ENCODE data around the gene MBD3L4.

The MBD3L4 gene

DNA sequence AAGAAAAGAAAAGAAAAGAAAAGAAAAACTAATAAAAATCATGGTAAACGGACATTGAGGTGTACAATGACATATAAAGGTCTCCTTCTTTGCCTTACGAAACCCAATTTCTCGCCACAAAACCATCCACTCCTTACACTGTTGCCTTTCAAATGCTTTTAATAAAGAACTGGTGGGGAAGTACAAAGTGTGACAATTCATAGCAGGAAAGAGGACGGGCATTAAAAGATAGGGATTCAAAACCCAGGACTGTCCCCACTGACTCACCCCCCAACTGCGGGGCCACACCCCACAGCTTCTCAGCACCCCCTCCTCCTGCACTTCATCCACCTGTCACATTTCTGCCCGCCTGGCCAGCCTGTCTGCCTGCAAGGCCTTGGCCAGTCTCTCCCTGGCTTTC lies 21.2 kb downstream of the MBD3L4 start:
- WGBS (ENCODE audit: insufficient coverage): 95% methylated on average over 4 of the region's 6 CpGs

DNA sequence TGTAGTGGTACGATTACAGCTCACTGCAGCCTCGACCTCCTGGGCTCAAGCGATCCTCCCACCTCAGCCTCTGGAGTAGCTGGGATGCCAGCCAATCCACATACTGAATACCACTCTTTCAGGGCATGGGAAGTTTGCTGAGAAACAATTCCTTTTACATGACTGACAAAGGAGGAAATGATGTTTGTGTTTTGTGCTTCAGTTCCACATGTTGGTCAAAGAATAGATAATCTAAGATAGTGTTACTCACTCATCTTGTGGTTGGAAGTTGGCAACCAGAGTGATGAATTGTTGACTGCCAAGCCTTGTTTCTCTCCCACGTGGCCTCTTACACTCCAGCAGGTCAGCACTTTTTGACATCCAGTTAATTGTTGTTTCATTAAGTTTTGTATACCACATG lies 26.3 kb downstream of the MBD3L4 start:
- H3K4me3 ChIP-seq (ENCODE audit: control insufficient read depth in 1 of 7, extremely low read depth in 1 of 7, insufficient read depth in 4 of 7, low read depth in 2 of 7, low read length in 6 of 7): no peak overlapping the region
- no peaks in the 10 kb centered on the region for H3K9me3 ChIP-seq (ENCODE audit: control extremely low read depth in 1 of 5, control insufficient read depth in 4 of 5, insufficient read depth in 2 of 5, low read depth in 1 of 5, low read length in 4 of 5)
- peak; percentile 22 to 74 (median 63) for DNase-seq
- peaks cover 0 to 2% (median 0%) of the 10 kb centered on the region in 5 experiments for H3K27me3 ChIP-seq (replicated peaks in 2 of 5; ENCODE audit: control insufficient read depth in 4 of 5, insufficient read depth in 5 of 5, low read length in 4 of 5)
- H3K36me3 ChIP-seq (ENCODE audit: control insufficient read depth in 4 of 4, insufficient read depth in 4 of 4, low read length in 3 of 4): no peaks in the 10 kb centered on the region
- 72% methylated on average over 3 of the region's 4 CpGs for WGBS (ENCODE audit: insufficient coverage)
- H3K4me1 ChIP-seq (ENCODE audit: control extremely low read depth in 1 of 4, control insufficient read depth in 4 of 4, insufficient read depth in 4 of 4, low read length in 3 of 4): peaks cover 4 to 17% (median 11%) of the 10 kb centered on the region in 4 experiments
- CTCF ChIA-PET: interaction anchor here (0.7 to 1.4 kb wide), 3 partner anchors 82 to 799 kb away, joined by 3 to 4 read pairs (median 3); no protein-coding TSS in a partner anchor
- no peak overlapping the region for H3K27ac ChIP-seq (ENCODE audit: insufficient read depth in 1 of 2, low read depth in 1 of 2, low read length in 2 of 2, poor library complexity in 1 of 2, severe bottlenecking in 2 of 2)
- POLR2A ChIA-PET: no interaction called here

More for the DNA sequence above, 21.2 kb downstream of the MBD3L4 start:
- H3K4me1 ChIP-seq (ENCODE audit: control extremely low read depth in 1 of 4, control insufficient read depth in 4 of 4, insufficient read depth in 4 of 4, low read length in 3 of 4): peaks cover 0 to 3% (median under 1%) of the 10 kb centered on the region in 4 experiments
- DNase-seq: no peak
- H3K27me3 ChIP-seq (replicated peaks in 2 of 5; ENCODE audit: control insufficient read depth in 4 of 5, insufficient read depth in 5 of 5, low read length in 4 of 5): no peaks in the 10 kb centered on the region
- H3K9me3 ChIP-seq (ENCODE audit: control extremely low read depth in 1 of 5, control insufficient read depth in 4 of 5, insufficient read depth in 2 of 5, low read depth in 1 of 5, low read length in 4 of 5): no peaks in the 10 kb centered on the region
- CTCF ChIA-PET: no interaction called here
- POLR2A ChIA-PET: no interaction called here
- H3K36me3 ChIP-seq (ENCODE audit: control insufficient read depth in 4 of 4, insufficient read depth in 4 of 4, low read length in 3 of 4): no peaks in the 10 kb centered on the region
- H3K27ac ChIP-seq (ENCODE audit: insufficient read depth in 1 of 2, low read depth in 1 of 2, low read length in 2 of 2, poor library complexity in 1 of 2, severe bottlenecking in 2 of 2): no peak overlapping the region
- H3K4me3 ChIP-seq (ENCODE audit: control insufficient read depth in 1 of 7, extremely low read depth in 1 of 7, insufficient read depth in 4 of 7, low read depth in 2 of 7, low read length in 6 of 7): no peak overlapping the region

DNA sequence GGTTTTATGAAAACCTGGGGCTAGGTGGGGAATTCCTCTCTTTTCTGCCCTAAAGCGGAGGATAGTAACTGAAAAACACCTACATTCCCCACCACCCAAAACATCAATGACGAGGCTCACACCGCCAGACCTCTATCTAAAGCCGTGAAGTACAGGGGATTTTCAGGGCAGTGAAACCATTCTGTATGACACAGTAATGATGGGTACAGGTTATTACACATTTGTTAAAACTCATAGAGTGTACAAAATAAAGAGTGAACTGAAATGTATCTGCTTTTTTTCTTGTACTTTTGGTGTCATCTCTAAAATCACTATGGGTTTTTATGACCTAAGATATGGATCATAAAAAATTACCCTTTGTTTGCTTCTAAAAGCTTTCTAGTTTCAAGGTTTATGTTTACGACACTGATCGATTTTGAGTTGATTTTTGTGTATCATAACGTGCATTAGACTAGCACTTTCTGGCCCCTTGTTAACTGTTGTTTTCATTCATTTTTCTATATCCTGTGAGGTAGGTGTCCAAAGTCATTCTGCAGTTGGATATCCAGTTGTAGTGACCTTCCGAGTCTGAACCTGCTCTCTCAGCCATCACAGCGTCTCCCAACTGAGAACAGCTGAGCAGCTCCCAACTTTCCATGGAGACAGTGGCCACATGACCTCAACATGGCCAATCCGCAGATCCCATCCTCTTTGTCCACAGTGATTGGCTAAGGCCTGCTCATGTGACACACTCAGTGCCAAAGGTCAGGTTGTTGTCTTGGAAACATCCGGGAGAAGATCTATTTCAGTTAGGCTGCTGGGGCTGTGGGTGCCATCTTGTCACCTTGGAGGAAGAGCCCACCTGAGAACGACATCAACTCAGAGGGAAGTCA lies 29.0 kb downstream of the MBD3L4 start:
- Histone ChIP-seq H3K4me1 (ENCODE audit: control extremely low read depth in 1 of 4, control insufficient read depth in 4 of 4, insufficient read depth in 4 of 4, low read length in 3 of 4) (peaks cover 8 to 27% (median 16%) of the 10 kb centered on the region in 4 experiments), H3K27me3 (replicated peaks in 2 of 5; ENCODE audit: control insufficient read depth in 4 of 5, insufficient read depth in 5 of 5, low read length in 4 of 5) (peaks cover 0 to 2% (median 0%) of the 10 kb centered on the region in 5 experiments), H3K27ac (ENCODE audit: insufficient read depth in 1 of 2, low read depth in 1 of 2, low read length in 2 of 2, poor library complexity in 1 of 2, severe bottlenecking in 2 of 2) (no peak overlapping the region), H3K4me3 (ENCODE audit: control insufficient read depth in 1 of 7, extremely low read depth in 1 of 7, insufficient read depth in 4 of 7, low read depth in 2 of 7, low read length in 6 of 7) (no peak overlapping the region), H3K36me3 (ENCODE audit: control insufficient read depth in 4 of 4, insufficient read depth in 4 of 4, low read length in 3 of 4) (no peaks in the 10 kb centered on the region), H3K9me3 (ENCODE audit: control extremely low read depth in 1 of 5, control insufficient read depth in 4 of 5, insufficient read depth in 2 of 5, low read depth in 1 of 5, low read length in 4 of 5) (no peaks in the 10 kb centered on the region)
- WGBS (ENCODE audit: insufficient coverage): 99% methylated on average over 7 of the region's 12 CpGs
- ChIA-PET CTCF (no interaction called here), POLR2A (no interaction called here)
- no peak for DNase-seq

DNA sequence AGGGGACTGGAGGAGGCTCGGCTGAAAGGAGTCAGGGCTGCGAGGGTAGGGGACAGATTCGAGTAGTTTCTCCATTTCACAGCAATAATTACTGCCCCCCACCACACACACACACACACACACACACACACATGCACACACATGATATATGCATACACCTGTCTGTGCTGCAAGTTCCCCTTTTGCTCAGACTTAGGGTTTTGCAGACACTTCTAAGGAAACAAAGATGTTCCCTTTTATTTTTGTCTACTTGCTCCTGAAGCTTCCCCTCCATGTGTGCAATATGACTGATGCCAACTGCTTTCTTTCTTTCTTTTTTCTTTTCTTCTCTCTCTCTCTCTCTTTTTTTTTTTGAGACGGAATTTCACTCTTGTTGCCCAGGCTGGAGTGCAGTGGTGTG lies 32.1 kb downstream of the MBD3L4 start:
- no peaks in the 10 kb centered on the region for H3K36me3 ChIP-seq (ENCODE audit: control insufficient read depth in 4 of 4, insufficient read depth in 4 of 4, low read length in 3 of 4)
- WGBS (ENCODE audit: insufficient coverage): 32% methylated on average over 4 of the region's 4 CpGs

DNA sequence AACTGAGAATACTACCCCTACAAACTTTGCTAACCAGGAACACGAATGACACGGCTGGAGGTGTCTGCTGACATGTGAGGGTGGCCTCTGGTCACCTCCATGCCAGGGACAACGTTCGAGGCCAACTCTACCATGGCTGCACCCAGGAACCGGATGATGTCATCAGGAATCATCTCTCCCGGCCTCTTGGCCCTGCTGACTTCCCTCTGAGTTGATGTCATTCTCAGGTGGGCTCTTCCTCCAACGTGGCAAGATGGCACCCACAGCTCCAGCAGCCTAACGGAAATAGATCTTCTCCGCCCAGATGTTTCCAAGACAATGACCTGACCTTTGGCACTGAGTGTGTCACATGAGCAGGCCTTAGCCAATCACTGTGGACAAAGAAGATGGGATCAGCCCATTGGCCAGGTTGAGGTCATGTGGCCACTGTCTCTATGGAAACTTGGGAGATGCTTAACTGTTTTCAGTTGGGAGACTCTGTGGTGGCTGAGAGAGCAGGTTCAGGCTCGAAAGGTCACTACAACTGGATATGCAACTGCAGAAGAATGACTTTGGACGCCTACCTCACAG lies 33.8 kb downstream of the MBD3L4 start:
- Histone ChIP-seq H3K27me3 (replicated peaks in 2 of 5; ENCODE audit: control insufficient read depth in 4 of 5, insufficient read depth in 5 of 5, low read length in 4 of 5) (peaks cover 0 to 2% (median 0%) of the 10 kb centered on the region in 5 experiments), H3K4me3 (ENCODE audit: control insufficient read depth in 1 of 7, extremely low read depth in 1 of 7, insufficient read depth in 4 of 7, low read depth in 2 of 7, low read length in 6 of 7) (no peak overlapping the region), H3K9me3 (ENCODE audit: control extremely low read depth in 1 of 5, control insufficient read depth in 4 of 5, insufficient read depth in 2 of 5, low read depth in 1 of 5, low read length in 4 of 5) (no peaks in the 10 kb centered on the region), H3K4me1 (ENCODE audit: control extremely low read depth in 1 of 4, control insufficient read depth in 4 of 4, insufficient read depth in 4 of 4, low read length in 3 of 4) (peaks cover 6 to 21% (median 12%) of the 10 kb centered on the region in 4 experiments), H3K27ac (ENCODE audit: insufficient read depth in 1 of 2, low read depth in 1 of 2, low read length in 2 of 2, poor library complexity in 1 of 2, severe bottlenecking in 2 of 2) (no peak overlapping the region), H3K36me3 (ENCODE audit: control insufficient read depth in 4 of 4, insufficient read depth in 4 of 4, low read length in 3 of 4) (no peaks in the 10 kb centered on the region)
- ChIA-PET POLR2A (no interaction called here), CTCF (interaction anchor here (1.0 kb wide), 1 partner anchor 61 kb away, joined by 3 read pairs; no protein-coding TSS in a partner anchor)
- DNase-seq: no peak
- WGBS (ENCODE audit: insufficient coverage): 98% methylated on average over 10 of the region's 11 CpGs

More for the DNA sequence above, 32.1 kb downstream of the MBD3L4 start:
- Histone ChIP-seq H3K9me3 (ENCODE audit: control extremely low read depth in 1 of 5, control insufficient read depth in 4 of 5, insufficient read depth in 2 of 5, low read depth in 1 of 5, low read length in 4 of 5) (no peaks in the 10 kb centered on the region), H3K4me3 (ENCODE audit: control insufficient read depth in 1 of 7, extremely low read depth in 1 of 7, insufficient read depth in 4 of 7, low read depth in 2 of 7, low read length in 6 of 7) (no peak overlapping the region), H3K27me3 (replicated peaks in 2 of 5; ENCODE audit: control insufficient read depth in 4 of 5, insufficient read depth in 5 of 5, low read length in 4 of 5) (peaks cover 0 to 2% (median 0%) of the 10 kb centered on the region in 5 experiments), H3K4me1 (ENCODE audit: control extremely low read depth in 1 of 4, control insufficient read depth in 4 of 4, insufficient read depth in 4 of 4, low read length in 3 of 4) (peaks cover 6 to 21% (median 12%) of the 10 kb centered on the region in 4 experiments), H3K27ac (ENCODE audit: insufficient read depth in 1 of 2, low read depth in 1 of 2, low read length in 2 of 2, poor library complexity in 1 of 2, severe bottlenecking in 2 of 2) (no peak overlapping the region)
- ChIA-PET POLR2A (no interaction called here), CTCF (no interaction called here)
- DNase-seq: peak; percentile 22 to 87 (median 80)

DNA sequence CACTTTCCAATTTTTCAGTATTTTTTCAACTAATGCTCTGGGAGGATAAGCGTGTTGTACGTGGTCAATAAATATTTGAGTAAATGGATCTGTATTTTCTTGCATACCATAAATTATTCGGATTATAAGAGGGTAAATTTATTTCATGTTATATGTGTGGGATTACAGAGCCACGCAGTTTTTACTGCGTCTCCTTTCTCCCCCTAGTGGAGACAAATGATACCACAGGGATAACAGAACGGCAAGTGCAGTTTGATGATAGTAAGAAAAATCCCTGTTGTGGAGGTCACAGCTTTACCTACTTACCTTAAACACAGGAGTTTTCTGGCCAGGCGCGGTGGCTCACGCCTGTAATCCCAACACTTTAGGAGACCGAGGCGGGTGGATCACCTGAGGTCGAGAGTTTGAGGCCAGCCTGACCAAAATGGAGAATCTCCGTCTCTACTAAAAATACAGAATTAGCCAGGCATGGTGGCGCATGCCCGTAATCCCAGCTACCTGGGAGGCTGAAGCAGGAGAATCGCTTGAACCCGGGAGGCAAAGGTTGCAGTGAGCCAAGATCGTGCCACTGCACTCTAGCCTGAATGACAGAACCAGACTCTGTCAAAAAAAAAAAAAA lies 35.6 kb downstream of the MBD3L4 start:
- 99% methylated on average over 8 of the region's 18 CpGs for WGBS (ENCODE audit: insufficient coverage)
- no peaks in the 10 kb centered on the region for H3K27me3 ChIP-seq (replicated peaks in 2 of 5; ENCODE audit: control insufficient read depth in 4 of 5, insufficient read depth in 5 of 5, low read length in 4 of 5)
- H3K27ac ChIP-seq (ENCODE audit: insufficient read depth in 1 of 2, low read depth in 1 of 2, low read length in 2 of 2, poor library complexity in 1 of 2, severe bottlenecking in 2 of 2): no peak overlapping the region
- H3K4me3 ChIP-seq (ENCODE audit: control insufficient read depth in 1 of 7, extremely low read depth in 1 of 7, insufficient read depth in 4 of 7, low read depth in 2 of 7, low read length in 6 of 7): no peak overlapping the region
- H3K36me3 ChIP-seq (ENCODE audit: control insufficient read depth in 4 of 4, insufficient read depth in 4 of 4, low read length in 3 of 4): no peaks in the 10 kb centered on the region
- H3K4me1 ChIP-seq (ENCODE audit: control extremely low read depth in 1 of 4, control insufficient read depth in 4 of 4, insufficient read depth in 4 of 4, low read length in 3 of 4): peaks cover 6 to 21% (median 14%) of the 10 kb centered on the region in 4 experiments
- DNase-seq: peak in 2 of 3 donors; percentile 35 to 69
- H3K9me3 ChIP-seq (ENCODE audit: control extremely low read depth in 1 of 5, control insufficient read depth in 4 of 5, insufficient read depth in 2 of 5, low read depth in 1 of 5, low read length in 4 of 5): no peaks in the 10 kb centered on the region
- ChIA-PET POLR2A (interaction anchor here (0.6 kb wide), 1 partner anchor 70 kb away, joined by 3 read pairs; no protein-coding TSS in a partner anchor), CTCF (no interaction called here)
